NCI-H748 treated with DMSO at 0.1 percent for 48 hours (cell line): ENCODE results near the gene MAP3K5.

Experiments
- DNase-seq: peaks from one replicate; lab custom pipeline; 2025; lab: John Stamatoyannopoulos, UW

The MAP3K5 gene

GRCh38 chr6:136646377-136646776 is 145.9 kb downstream of the MAP3K5 start:
- DNase-seq, result no peak

- no peak for DNase-seq
These were observed 147.7 kb downstream of the MAP3K5 start for GRCh38 chr6:136644597-136644952.

GRCh38 chr6:136643850-136644596 is 148.3 kb downstream of the MAP3K5 start:
- peak; percentile 87 for DNase-seq

- no peak for DNase-seq
These were observed 150.3 kb downstream of the MAP3K5 start for GRCh38 chr6:136641873-136642465.

GRCh38 chr6:136641166-136641565 is 151.1 kb downstream of the MAP3K5 start:
- DNase-seq, result no peak

GRCh38 chr6:136640132-136640915 is 152.0 kb downstream of the MAP3K5 start:
- no peak for DNase-seq

- no peak for DNase-seq
These were observed 152.6 kb downstream of the MAP3K5 start for GRCh38 chr6:136639702-136640101.

GRCh38 chr6:136635615-136636014 is 156.7 kb downstream of the MAP3K5 start:
- DNase-seq, result no peak

- no peak for DNase-seq
These were observed 158.9 kb downstream of the MAP3K5 start for GRCh38 chr6:136633355-136633754.

GRCh38 chr6:136628996-136629395 is 163.3 kb downstream of the MAP3K5 start:
- DNase-seq, result no peak

- no peak for DNase-seq
These were observed 165.1 kb downstream of the MAP3K5 start for GRCh38 chr6:136627191-136627590.

- no peak for DNase-seq
These were observed 167.0 kb downstream of the MAP3K5 start for GRCh38 chr6:136625293-136625692.

- DNase-seq, result no peak
These were observed 167.9 kb downstream of the MAP3K5 start for GRCh38 chr6:136624347-136624746.

GRCh38 chr6:136618086-136618485 is 174.2 kb downstream of the MAP3K5 start:
- peak; percentile 79 for DNase-seq

- DNase-seq, result no peak
These were observed 175.8 kb downstream of the MAP3K5 start for GRCh38 chr6:136616527-136616926.

- no peak for DNase-seq
These were observed 177.3 kb downstream of the MAP3K5 start for GRCh38 chr6:136614994-136615393.

GRCh38 chr6:136614350-136614749 is 177.9 kb downstream of the MAP3K5 start:
- DNase-seq, result no peak

- no peak for DNase-seq
These were observed 178.8 kb downstream of the MAP3K5 start for GRCh38 chr6:136613477-136613876.

- peak; percentile 43 for DNase-seq
These were observed 179.4 kb downstream of the MAP3K5 start for GRCh38 chr6:136612666-136613389.

- DNase-seq, result no peak
These were observed 180.5 kb downstream of the MAP3K5 start for GRCh38 chr6:136611746-136612145.

- DNase-seq, result no peak
These were observed 181.1 kb downstream of the MAP3K5 start for GRCh38 chr6:136611133-136611532.
